ENCODE data around the gene PCBD2.

DNA sequence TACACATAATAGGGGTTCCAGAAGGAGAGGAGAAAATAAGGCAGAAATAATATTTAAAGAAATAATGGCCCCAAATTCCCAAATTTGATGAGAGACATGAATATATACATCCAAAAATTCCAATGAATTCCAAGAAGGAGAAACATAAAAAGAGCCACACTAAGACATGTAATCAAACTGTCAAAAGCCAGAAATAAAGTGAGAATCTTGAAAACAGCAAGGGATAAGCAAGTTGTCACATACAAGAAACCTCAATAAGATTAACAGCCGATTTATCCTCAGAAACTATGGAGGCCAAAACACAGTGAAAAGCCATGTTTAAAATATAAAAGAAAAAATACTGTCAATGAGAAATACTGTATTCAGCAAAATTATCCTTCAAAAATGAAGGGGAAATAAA, 77.3 kb downstream of the PCBD2 start:
- TF ChIP-seq, protein P1, sequence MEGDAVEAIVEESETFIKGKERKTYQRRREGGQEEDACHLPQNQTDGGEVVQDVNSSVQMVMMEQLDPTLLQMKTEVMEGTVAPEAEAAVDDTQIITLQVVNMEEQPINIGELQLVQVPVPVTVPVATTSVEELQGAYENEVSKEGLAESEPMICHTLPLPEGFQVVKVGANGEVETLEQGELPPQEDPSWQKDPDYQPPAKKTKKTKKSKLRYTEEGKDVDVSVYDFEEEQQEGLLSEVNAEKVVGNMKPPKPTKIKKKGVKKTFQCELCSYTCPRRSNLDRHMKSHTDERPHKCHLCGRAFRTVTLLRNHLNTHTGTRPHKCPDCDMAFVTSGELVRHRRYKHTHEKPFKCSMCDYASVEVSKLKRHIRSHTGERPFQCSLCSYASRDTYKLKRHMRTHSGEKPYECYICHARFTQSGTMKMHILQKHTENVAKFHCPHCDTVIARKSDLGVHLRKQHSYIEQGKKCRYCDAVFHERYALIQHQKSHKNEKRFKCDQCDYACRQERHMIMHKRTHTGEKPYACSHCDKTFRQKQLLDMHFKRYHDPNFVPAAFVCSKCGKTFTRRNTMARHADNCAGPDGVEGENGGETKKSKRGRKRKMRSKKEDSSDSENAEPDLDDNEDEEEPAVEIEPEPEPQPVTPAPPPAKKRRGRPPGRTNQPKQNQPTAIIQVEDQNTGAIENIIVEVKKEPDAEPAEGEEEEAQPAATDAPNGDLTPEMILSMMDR (conservative IDR thresholded peaks at IDR 0.05), result no peak
- TF ChIP-seq ZFX (IDR thresholded peaks at IDR 0.05), result no peak
